ENCODE data around the gene LY6G5B.

DNA sequence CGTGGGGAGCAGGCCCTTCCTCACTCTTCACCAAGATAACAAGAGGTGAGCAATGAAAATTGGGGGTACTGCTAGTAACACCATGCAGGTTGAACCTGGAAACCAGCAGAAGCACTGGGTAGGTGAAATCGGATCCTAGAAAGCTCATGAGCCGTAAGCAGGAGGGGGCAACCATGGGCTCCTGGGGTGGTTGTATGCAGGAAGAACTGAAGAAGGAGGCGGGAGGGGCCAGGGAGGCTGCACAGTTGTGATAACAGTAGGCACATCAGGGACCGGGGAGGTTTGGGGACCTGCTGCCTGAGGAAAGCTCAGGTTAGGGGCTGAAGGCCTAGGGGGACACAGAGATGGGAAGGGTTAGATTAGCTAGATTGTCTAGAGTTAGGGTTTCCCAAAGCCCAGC, 16.7 kb downstream of the LY6G5B start:
- TF ChIP-seq, protein P1, sequence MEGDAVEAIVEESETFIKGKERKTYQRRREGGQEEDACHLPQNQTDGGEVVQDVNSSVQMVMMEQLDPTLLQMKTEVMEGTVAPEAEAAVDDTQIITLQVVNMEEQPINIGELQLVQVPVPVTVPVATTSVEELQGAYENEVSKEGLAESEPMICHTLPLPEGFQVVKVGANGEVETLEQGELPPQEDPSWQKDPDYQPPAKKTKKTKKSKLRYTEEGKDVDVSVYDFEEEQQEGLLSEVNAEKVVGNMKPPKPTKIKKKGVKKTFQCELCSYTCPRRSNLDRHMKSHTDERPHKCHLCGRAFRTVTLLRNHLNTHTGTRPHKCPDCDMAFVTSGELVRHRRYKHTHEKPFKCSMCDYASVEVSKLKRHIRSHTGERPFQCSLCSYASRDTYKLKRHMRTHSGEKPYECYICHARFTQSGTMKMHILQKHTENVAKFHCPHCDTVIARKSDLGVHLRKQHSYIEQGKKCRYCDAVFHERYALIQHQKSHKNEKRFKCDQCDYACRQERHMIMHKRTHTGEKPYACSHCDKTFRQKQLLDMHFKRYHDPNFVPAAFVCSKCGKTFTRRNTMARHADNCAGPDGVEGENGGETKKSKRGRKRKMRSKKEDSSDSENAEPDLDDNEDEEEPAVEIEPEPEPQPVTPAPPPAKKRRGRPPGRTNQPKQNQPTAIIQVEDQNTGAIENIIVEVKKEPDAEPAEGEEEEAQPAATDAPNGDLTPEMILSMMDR (IDR thresholded peaks at IDR 0.05; ENCODE audit: extremely low read depth in 1 of 2, insufficient read depth in 1 of 2, low read depth in 1 of 2, low read length in 2 of 2): no peak
- TF ChIP-seq POLR2A (IDR thresholded peaks at IDR 0.05; ENCODE audit: low read depth, low read length) (no peak), POLR2AphosphoS5 (IDR thresholded peaks at IDR 0.05; ENCODE audit: insufficient read depth, low read depth, low read length) (no peak), JUN (IDR thresholded peaks at IDR 0.05; ENCODE audit: borderline replicate concordance, insufficient read depth, insufficient read length, low read depth) (no peak), MYC (IDR thresholded peaks at IDR 0.05; ENCODE audit: low read depth, low read length) (no peak), EZH2 (IDR thresholded peaks at IDR 0.05; ENCODE audit: borderline replicate concordance, low read depth, low read length, severe bottlenecking) (no peak), FOS (IDR thresholded peaks at IDR 0.05; ENCODE audit: borderline replicate concordance, insufficient read depth, low read length) (no peak)
